Activated CD8-positive, alpha-beta T cell treated with anti-CD3 and anti-CD28 coated beads for 36 hours (primary cell): ENCODE data around the gene DNAH3. TPM values are rescaled to one million over a fixed set of nuclear protein-coding genes. Genes with fewer than 3 reads are reported as not detected.
"Not testable (repeated sequence)": the region's sequence is repeated elsewhere in the genome, so short reads cannot be mapped to it uniquely, and the experiment has no call there.

Source experiments
- ATAC-seq: fragments of 200-7000 bp; cut with Tn5 transposase; one replicate; pipeline ENCODE4 v1.10.0; 2021; ENCODE audit warnings: mild to moderate bottlenecking, moderate library complexity
- CTCF ChIA-PET: fragments of 350-600 bp; sonication (Branson Sonifier 250); formaldehyde crosslinking; loops from one replicate; lab custom pipeline; 2021; ENCODE audit warnings: antibody characterized with exemption; lab: Charles Lee
- POLR2A ChIA-PET: fragments of 350-600 bp; sonication (Branson Sonifier 250); formaldehyde crosslinking; loops from one replicate; lab custom pipeline; 2021; ENCODE audit warnings: antibody characterized with exemption; lab: Charles Lee
- DNase-seq: peaks from one replicate; pipeline ENCODE4 v3.0.0-alpha.2; 2020
- H3K27ac Mint-ChIP-seq: one replicate; pipeline ENCODE4 v1.8.0; 2021; ENCODE audit warnings: mild to moderate bottlenecking, mixed read lengths
- H3K27me3 Mint-ChIP-seq: one replicate; pipeline ENCODE4 v1.8.0; 2021; ENCODE audit warnings: mixed read lengths
- H3K36me3 Mint-ChIP-seq: one replicate; pipeline ENCODE4 v1.8.0; 2021; ENCODE audit warnings: low read depth, mixed read lengths
- H3K4me1 Mint-ChIP-seq: one replicate; pipeline ENCODE4 v1.8.0; 2021; ENCODE audit warnings: low read depth, mixed read lengths
- H3K4me3 Mint-ChIP-seq: one replicate; pipeline ENCODE4 v1.8.0; 2021; ENCODE audit warnings: mild to moderate bottlenecking, moderate library complexity, mixed read lengths
- H3K9me3 Mint-ChIP-seq: one replicate; pipeline ENCODE4 v1.8.0; 2021; ENCODE audit warnings: mixed read lengths
- intact Hi-C: fragments of 100-400 bp; cut with micrococcal nuclease; formaldehyde crosslinking; loops from one replicate; pipeline ENCODE4 v1.10.0; 2022
- total RNA-seq, 2 experiments: library from RNA; stranded (reverse); gene quantifications; one replicate each; pipeline ENCODE4 v1.2.3, GENCODE V29; 2021
- TF ChIP-seq, protein P1 (sequence below): fragments of 200-600 bp; IDR thresholded peaks from one replicate; pipeline ENCODE4 v1.8.0; 2022; ENCODE audit warnings: antibody characterized with exemption, mild to moderate bottlenecking

The DNAH3 gene
- total RNA-seq, 2 experiments from 2014 or later = 0.02 TPM; not detected in 1

DNA sequence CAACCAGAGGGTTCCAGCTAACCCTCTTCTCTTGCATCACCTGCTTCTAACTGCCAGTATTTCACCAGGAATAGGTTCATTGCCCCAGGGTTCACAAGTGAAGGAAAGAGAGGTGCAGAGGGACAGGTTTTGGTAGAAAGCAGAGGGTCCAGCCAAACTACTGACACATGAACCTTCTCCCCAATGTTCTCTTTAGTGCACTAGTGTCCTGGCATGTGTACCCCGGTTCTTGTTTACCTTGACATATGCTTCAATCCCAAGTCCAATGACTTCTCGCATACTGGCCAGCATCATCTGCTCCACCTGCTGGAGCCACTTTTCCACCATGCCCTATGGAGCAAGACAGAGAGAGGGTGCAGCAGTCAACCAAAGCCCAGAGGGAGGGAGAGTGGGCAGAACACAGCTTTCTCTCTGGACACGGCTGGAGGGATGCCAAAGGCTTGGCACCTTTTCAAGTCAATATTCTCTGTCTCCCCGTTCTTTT lies 90.6 kb downstream of the DNAH3 start:
- CTCF ChIA-PET = no interaction called here
- TF ChIP-seq, protein P1, sequence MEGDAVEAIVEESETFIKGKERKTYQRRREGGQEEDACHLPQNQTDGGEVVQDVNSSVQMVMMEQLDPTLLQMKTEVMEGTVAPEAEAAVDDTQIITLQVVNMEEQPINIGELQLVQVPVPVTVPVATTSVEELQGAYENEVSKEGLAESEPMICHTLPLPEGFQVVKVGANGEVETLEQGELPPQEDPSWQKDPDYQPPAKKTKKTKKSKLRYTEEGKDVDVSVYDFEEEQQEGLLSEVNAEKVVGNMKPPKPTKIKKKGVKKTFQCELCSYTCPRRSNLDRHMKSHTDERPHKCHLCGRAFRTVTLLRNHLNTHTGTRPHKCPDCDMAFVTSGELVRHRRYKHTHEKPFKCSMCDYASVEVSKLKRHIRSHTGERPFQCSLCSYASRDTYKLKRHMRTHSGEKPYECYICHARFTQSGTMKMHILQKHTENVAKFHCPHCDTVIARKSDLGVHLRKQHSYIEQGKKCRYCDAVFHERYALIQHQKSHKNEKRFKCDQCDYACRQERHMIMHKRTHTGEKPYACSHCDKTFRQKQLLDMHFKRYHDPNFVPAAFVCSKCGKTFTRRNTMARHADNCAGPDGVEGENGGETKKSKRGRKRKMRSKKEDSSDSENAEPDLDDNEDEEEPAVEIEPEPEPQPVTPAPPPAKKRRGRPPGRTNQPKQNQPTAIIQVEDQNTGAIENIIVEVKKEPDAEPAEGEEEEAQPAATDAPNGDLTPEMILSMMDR = no peak
- intact Hi-C loops = no loop called here
- Mint-ChIP-seq H3K4me3 (no peak overlapping the region), H3K27ac (no peak overlapping the region), H3K36me3 (no peaks in the 10 kb centered on the region), H3K4me1 (no peaks in the 10 kb centered on the region), H3K9me3 (no peaks in the 10 kb centered on the region), H3K27me3 (peaks cover 5% of the 10 kb centered on the region)
- no peak for ATAC-seq
- POLR2A ChIA-PET = no interaction called here
- no peak for DNase-seq

DNA sequence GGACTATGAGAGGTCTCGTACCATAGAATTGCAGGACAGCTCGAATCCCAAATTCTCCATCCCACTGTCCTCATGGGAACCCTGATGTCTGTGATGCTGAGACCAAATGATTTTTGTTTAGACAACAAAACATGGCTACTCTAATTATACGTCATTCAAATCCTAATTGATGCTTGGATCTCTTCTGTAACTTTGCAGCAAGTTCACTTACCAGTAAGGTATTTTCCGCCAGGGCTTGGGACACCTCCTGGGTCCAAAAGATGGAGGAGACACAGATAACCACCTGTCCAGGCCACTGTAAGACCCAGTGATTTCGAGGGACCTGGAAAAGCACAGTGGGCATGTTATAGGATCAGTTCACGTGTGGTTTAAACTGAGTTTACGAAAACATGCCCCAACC lies 92.8 kb downstream of the DNAH3 start:
- peaks cover 8% of the 10 kb centered on the region for H3K27me3 Mint-ChIP-seq
- intact Hi-C loops = no loop called here
- TF ChIP-seq, protein P1 = no peak
- no peaks in the 10 kb centered on the region for H3K4me1 Mint-ChIP-seq
- ATAC-seq (no peak), DNase-seq (no peak)
- POLR2A ChIA-PET = no interaction called here
- H3K36me3 Mint-ChIP-seq = no peaks in the 10 kb centered on the region
- no peak overlapping the region for H3K4me3 Mint-ChIP-seq
- CTCF ChIA-PET = no interaction called here
- no peak overlapping the region for H3K27ac Mint-ChIP-seq
- no peaks in the 10 kb centered on the region for H3K9me3 Mint-ChIP-seq

DNA sequence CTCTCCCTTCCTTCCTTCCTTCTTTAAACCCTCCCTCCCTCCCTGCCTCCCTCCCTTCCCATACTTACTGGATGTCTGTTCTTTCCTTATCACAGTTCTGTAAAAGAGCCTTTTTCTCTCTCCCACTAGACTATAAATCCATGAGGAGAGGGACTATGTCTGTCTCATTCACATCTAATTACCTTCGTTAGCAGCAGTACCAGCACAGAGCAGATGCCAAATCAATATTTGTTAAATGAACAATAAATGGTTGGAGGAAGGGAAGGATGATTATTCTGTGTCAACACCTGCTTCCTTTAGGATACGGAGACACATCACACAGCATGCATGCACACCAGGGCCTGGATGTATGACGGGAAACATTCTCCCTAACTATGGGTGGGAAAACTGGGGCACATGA lies 94.2 kb downstream of the DNAH3 start:
- Mint-ChIP-seq H3K36me3 (no peaks in the 10 kb centered on the region), H3K9me3 (no peaks in the 10 kb centered on the region), H3K27me3 (peaks cover 8% of the 10 kb centered on the region), H3K4me3 (no peak overlapping the region), H3K4me1 (no peaks in the 10 kb centered on the region), H3K27ac (no peak overlapping the region)
- intact Hi-C loops = no loop called here
- TF ChIP-seq, protein P1 = no peak
- DNase-seq = no peak
- ATAC-seq = no peak
- ChIA-PET CTCF (no interaction called here), POLR2A (interaction anchor here (0.6 kb wide), 1 partner anchor 222 kb away, joined by 3 read pairs; no protein-coding TSS in a partner anchor)

DNA sequence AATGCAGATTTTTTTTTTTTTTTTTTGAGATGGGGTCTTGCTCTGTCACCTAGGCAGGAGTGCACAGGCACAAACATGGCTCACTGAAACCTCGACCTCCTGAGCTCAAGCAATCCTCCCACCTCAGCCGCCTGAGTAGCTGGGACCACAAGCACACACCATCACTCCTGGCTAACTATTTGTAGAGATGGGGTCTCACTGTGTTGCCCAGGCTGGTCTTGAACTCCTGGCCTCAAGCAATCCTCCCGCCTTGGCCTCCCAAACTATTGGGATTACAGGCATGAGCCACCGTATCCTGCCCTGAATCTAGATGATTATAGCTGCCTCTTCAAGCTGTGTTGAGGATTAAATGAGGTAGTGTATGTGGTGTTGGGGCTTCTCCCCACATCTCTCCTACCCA lies 94.9 kb downstream of the DNAH3 start:
- ChIA-PET CTCF (interaction anchor here (0.6 kb wide), 1 partner anchor 16 kb away, joined by 3 read pairs; no protein-coding TSS in a partner anchor), POLR2A (interaction anchor here (0.6 kb wide), 1 partner anchor 221 kb away, joined by 3 read pairs; no protein-coding TSS in a partner anchor)
- H3K4me3 Mint-ChIP-seq, H3K4me1 Mint-ChIP-seq, H3K9me3 Mint-ChIP-seq, DNase-seq, intact Hi-C loops, H3K27me3 Mint-ChIP-seq, ATAC-seq, H3K27ac Mint-ChIP-seq, H3K36me3 Mint-ChIP-seq: not testable (repeated sequence)

DNA sequence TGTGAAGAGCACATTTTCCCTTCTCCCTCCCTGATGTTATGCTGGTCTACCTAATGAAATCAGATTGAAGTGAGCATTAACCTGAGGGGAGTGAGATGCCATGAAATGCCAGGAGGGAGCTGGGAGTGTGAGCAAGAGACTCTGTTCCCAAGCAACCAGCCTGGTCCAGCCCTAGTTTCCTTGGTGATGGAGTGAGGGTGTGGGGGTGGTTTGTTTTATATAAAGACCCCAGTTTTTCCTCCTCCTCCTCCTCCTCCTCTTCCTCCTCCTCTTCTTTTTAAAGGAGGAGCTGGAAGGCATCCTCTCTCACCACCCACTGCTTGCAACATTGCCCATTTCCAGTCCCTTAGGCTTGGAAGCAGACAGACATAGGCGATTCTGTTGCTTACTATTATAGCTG lies 97.1 kb downstream of the DNAH3 start:
- Mint-ChIP-seq H3K27me3 (peaks cover 10% of the 10 kb centered on the region), H3K9me3 (no peaks in the 10 kb centered on the region), H3K36me3 (no peaks in the 10 kb centered on the region), H3K27ac (no peak overlapping the region), H3K4me3 (no peak overlapping the region), H3K4me1 (no peaks in the 10 kb centered on the region)
- CTCF ChIA-PET = interaction anchor here (2.2 kb wide), 1 partner anchor 204 kb away, joined by 6 read pairs; no protein-coding TSS in a partner anchor
- ATAC-seq = no peak
- no peak for DNase-seq
- POLR2A ChIA-PET = interaction anchor here (0.6 kb wide), 1 partner anchor 969 kb away, joined by 4 read pairs; no protein-coding TSS in a partner anchor
- TF ChIP-seq, protein P1 = no peak
- intact Hi-C loops = no loop called here

DNA sequence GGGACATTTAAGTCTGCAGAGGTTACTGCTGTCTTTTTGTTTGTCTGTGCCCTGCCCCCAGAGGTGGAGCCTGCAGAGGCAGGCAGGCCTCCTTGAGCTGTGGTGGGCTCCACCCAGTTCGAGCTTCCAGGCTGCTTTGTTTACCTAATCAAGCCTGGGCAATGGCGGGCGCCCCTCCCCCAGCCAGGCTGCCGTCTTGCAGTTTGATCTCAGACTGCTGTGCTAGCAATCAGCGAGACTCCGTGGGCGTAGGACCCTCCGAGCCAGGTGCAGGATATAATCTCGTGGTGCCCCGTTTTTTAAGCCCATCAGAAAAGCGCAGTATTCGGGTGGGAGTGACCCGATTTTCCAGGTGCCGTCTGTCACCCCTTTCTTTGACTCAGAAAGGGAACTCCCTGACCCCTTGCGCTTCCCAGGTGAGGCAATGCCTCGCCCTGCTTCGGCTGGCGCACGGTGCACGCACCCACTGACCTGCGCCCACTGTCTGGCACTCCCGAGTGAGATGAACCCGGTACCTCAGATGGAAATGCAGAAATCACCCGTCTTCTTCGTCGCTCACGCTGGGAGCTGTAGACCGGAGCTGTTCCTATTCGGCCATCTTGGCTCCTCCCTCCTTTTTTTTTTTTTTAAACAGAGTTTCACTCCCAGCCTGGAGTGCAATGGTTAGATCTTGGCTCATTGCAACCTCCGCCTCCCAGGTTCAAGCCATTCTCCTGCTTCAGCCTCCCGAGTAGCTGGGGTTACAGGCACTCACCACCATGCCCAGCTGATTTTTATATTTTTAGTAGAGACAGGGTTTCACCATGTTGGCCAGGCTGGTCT lies 102.3 kb downstream of the DNAH3 start:
- H3K36me3 Mint-ChIP-seq, DNase-seq, H3K4me3 Mint-ChIP-seq, H3K27me3 Mint-ChIP-seq, ATAC-seq, POLR2A ChIA-PET, H3K27ac Mint-ChIP-seq, H3K4me1 Mint-ChIP-seq, CTCF ChIA-PET, H3K9me3 Mint-ChIP-seq, intact Hi-C loops: not testable (repeated sequence)
